Neutrophil (primary cell): ENCODE measurements around the gene RHOBTB3.

Experiments used
- H3K27ac ChIP-seq: fragments of 200-600 bp; sonication (generic); 2 replicates; pipeline ENCODE4 v1.5.1; 2016; ENCODE audit warnings: mild to moderate bottlenecking, moderate library complexity
- H3K27me3 ChIP-seq: fragments of 200-600 bp; sonication (generic); 2 replicates; pipeline ENCODE4 v1.6.0; 2016; ENCODE audit warnings: mild to moderate bottlenecking
- H3K36me3 ChIP-seq: fragments of 200-600 bp; sonication (generic); 2 replicates; pipeline ENCODE4 v1.5.1; 2017
- H3K4me1 ChIP-seq, 2 experiments: fragments of 200-600 bp in 1 of 2; sonication (generic) in 1 of 2; 1 replicate in 1 of 2; 2 replicates in 1 of 2; pipeline versions ENCODE4 v1.5.1 to v1.6.1; 2013 to 2016; ENCODE audit warnings: low read depth in 1 of 2, low read length in 1 of 2, mild to moderate bottlenecking in 1 of 2, moderate library complexity in 1 of 2; ENCODE audit not compliant: control insufficient read depth in 1 of 2, insufficient read depth in 1 of 2
- H3K4me3 ChIP-seq, 2 experiments: fragments of 200-600 bp in 1 of 2; sonication (generic) in 1 of 2; 1 replicate in 1 of 2; 2 replicates in 1 of 2; pipeline ENCODE4 v1.5.1; 2013 to 2016; ENCODE audit warnings: low read depth in 1 of 2, low read length in 1 of 2, mild to moderate bottlenecking in 1 of 2, moderate library complexity in 1 of 2
- H3K9me3 ChIP-seq: fragments of 200-600 bp; sonication (generic); 2 replicates; pipeline ENCODE4 v1.5.1; 2016
- CTCF ChIP-seq: fragments of 200-600 bp; sonication (generic); IDR thresholded peaks from 2 replicates; pipeline ENCODE4 v1.5.1; 2016; ENCODE audit warnings: antibody characterized with exemption

Gene RHOBTB3

GRCh38 chr5:95773335-95774059, 42.4 kb downstream of the RHOBTB3 start:
- peaks cover 9 to 11% of the 10 kb centered on the region in 2 experiments for H3K4me1 ChIP-seq
- TF ChIP-seq CTCF = no peak
- no peaks in the 10 kb centered on the region for H3K9me3 ChIP-seq
- H3K27me3 ChIP-seq = no peaks in the 10 kb centered on the region
- H3K4me3 ChIP-seq = no peak overlapping the region
- no peaks in the 10 kb centered on the region for H3K36me3 ChIP-seq
- H3K27ac ChIP-seq = peak overlapping the region; percentile 55

- Histone ChIP-seq H3K27ac (no peak overlapping the region), H3K27me3 (no peaks in the 10 kb centered on the region), H3K4me3 (no peak overlapping the region), H3K4me1 (peaks cover 31 to 36% of the 10 kb centered on the region in 2 experiments), H3K36me3 (no peaks in the 10 kb centered on the region), H3K9me3 (no peaks in the 10 kb centered on the region)
- no peak for TF ChIP-seq CTCF
Observed at GRCh38 chr5:95777441-95777840, 46.3 kb downstream of the RHOBTB3 start.

GRCh38 chr5:95778713-95779436, 47.7 kb downstream of the RHOBTB3 start:
- TF ChIP-seq CTCF = no peak
- Histone ChIP-seq H3K27ac (peak overlapping the region; percentile 37), H3K9me3 (no peaks in the 10 kb centered on the region), H3K4me1 (peaks cover 24 to 28% of the 10 kb centered on the region in 2 experiments), H3K4me3 (no peak overlapping the region), H3K27me3 (no peaks in the 10 kb centered on the region), H3K36me3 (no peaks in the 10 kb centered on the region)

- Histone ChIP-seq H3K4me3 (no peak overlapping the region), H3K27ac (peak overlapping the region; percentile 37)
Observed at GRCh38 chr5:95779611-95780010, 48.5 kb downstream of the RHOBTB3 start.

GRCh38 chr5:95780597-95780996, 49.5 kb downstream of the RHOBTB3 start:
- no peak for TF ChIP-seq CTCF
- H3K36me3 ChIP-seq = no peaks in the 10 kb centered on the region
- H3K4me1 ChIP-seq = peaks cover 22 to 26% of the 10 kb centered on the region in 2 experiments
- no peaks in the 10 kb centered on the region for H3K27me3 ChIP-seq
- peak overlapping the region; percentile 28 for H3K27ac ChIP-seq
- no peak overlapping the region for H3K4me3 ChIP-seq
- H3K9me3 ChIP-seq = no peaks in the 10 kb centered on the region

More at GRCh38 chr5:95779611-95780010, 48.5 kb downstream of the RHOBTB3 start:
- H3K4me1 ChIP-seq = peaks cover 22 to 26% of the 10 kb centered on the region in 2 experiments
- H3K36me3 ChIP-seq = no peaks in the 10 kb centered on the region
- H3K9me3 ChIP-seq = no peaks in the 10 kb centered on the region
- TF ChIP-seq CTCF = no peak
- H3K27me3 ChIP-seq = no peaks in the 10 kb centered on the region
